HG03354 (cell line): ENCODE data around the gene UBL7.

Experiments used
- ATAC-seq: cut with Tn5 transposase; IDR thresholded peaks from one replicate; pipeline ENCODE4 v1.9.1; 2021; ENCODE audit warnings: mild to moderate bottlenecking; ENCODE audit not compliant: unreplicated experiment, poor library complexity, severe bottlenecking

The UBL7 gene

DNA sequence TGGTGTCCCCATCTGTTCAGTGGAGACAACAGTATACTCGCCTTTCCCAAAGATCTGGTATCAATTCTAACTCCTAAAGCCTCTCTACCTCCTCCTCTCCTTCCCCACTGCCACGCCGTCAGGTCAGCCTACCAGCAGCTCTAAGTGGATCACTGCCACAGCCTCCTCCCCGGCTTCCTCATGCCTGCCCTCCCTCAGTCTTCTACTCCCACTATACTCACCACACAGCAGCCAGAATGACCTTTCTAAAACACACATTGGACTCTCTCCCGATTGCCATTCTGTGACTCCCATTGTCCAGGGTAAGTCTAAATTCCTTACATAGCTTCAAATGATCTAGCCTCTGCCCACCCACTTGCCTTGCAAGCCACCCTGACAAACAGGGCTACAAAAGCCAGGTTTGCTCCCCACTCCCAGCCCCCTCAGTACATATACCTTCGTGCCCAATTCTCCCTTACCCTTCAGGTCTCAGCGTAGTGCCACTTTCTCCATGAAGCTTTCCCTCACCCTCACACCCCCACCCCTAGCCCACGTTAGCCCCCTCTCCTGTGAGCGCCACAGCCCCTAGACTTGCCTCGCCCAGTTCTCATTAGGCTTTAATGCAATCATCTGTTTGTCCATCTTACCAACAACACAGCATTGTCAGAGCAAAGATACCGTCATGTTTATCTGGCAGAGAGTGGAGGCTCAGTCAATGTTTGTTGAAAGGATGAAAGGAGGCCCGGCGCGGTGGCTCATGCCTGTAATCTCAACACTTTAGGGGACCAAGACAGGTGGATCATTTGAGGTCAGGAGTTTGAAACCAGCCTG, 17.7 kb downstream of the UBL7 start:
- no peak for ATAC-seq

DNA sequence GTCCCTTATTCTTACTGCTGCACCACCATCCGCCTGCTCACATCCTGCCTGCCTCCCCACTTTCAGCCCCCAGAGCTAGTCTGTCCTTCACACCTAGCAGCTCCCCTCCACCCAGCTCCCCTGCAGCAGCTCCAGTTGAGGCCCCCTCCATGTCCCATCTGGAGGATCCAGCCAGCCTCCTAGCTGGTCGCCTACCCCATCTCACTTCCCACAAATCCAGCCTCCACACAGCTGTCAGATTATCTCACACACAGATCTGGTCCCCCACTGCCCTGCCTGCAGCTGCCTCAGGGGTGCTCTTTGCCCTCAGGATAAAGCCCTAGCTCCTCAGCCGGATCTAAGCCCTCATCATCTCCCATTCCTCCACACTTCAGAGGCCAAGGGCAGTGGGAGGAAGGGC, 18.4 kb downstream of the UBL7 start:
- ATAC-seq: no peak

DNA sequence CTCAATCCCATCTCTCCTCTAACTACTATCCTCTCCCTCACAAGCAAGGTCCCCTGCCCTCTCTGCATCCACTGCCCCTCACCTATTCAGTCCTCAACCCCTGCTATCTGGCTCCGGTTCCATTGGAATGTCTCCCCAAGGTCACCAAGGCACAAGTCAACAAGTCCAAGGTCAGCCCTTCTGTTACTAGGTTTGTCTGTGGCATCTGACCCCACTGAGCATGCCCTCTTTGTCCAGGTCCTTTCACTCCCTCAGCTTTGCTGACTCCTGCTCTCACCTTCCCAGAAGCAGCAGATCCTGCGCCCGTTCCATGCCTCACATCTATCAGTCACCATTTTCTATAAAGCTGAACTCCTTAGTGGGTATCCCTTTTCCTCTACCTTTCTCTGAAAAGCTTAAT, 18.9 kb downstream of the UBL7 start:
- no peak for ATAC-seq

DNA sequence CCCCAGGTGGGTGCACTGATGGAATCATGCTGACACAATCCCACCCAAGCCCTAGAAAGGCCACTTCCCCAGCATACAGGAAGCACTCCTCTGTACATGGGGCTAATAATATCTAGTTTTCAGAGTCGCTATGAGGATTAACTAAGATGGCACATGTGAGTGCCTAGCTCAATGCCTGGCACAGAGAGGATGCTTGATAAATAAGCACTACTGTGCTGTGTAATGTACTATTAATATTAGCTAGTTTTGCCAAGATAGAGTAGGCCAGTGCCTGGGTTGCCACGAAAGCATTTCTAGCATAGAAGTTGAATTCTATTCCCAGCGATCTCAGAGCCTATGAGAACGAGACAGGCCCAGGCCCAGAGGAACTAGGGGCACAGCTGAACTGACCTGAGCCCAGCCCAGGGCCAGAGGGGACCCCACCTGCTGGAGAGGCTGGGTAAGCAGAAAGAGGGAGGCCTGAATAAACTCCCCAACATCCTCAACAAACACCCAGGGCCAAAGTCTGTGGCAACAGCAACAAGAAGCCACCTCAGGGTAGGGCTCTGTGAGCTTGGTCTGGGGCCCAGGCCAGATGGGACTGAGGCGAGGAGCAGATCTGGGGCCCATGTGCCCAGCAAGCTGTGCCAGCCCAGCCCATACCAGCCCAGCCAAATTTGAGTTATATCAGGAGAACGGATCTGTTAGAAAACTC, 19.6 kb downstream of the UBL7 start:
- no peak for ATAC-seq

DNA sequence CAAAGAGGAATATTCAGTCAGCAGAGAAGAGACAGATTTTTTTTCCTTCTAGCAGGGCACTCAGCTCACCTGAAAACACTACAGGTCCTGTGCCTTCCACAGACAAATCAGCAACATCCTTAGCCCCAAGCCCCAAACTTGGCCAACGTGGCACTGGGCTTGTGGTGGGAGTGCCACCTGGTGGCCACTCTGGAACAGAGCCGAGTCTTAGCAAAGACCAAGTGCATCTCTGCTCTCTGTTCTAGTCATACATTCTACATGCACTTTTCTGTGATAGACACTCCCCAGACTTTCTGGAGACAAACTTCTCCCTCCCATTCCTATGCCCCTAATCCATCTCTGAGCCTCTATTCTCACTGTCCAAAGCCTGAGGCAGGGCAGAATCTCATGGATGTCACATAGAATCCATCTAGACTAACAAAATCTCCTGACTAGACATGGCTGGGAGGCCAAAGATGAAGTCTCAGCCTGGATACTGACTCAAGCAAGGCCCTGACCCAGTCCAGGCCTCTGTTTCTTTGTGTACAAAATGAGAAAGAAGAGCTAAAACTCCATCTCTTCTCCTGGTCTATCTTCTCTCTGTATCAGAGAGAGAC, 22.1 kb downstream of the UBL7 start:
- peak; percentile 55 for ATAC-seq

DNA sequence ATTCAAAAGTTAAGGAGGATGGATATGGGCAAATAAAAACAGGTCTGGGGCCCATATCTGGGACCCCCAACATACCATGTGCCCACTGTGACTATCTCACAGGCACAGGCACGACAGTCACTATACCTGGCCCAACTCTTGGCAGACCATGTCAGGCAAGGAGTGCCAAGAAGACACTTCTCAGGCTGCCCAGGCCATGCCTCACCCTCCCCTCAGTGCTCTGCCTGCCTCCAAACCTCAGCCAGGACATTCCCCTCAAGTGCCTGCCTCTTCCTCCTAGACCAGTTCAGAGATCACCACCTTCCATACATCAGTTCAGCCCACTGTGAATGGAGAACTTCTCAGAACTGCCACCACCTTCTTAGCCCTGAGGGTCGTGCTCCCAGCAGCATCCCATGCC, 22.8 kb downstream of the UBL7 start:
- no peak for ATAC-seq

DNA sequence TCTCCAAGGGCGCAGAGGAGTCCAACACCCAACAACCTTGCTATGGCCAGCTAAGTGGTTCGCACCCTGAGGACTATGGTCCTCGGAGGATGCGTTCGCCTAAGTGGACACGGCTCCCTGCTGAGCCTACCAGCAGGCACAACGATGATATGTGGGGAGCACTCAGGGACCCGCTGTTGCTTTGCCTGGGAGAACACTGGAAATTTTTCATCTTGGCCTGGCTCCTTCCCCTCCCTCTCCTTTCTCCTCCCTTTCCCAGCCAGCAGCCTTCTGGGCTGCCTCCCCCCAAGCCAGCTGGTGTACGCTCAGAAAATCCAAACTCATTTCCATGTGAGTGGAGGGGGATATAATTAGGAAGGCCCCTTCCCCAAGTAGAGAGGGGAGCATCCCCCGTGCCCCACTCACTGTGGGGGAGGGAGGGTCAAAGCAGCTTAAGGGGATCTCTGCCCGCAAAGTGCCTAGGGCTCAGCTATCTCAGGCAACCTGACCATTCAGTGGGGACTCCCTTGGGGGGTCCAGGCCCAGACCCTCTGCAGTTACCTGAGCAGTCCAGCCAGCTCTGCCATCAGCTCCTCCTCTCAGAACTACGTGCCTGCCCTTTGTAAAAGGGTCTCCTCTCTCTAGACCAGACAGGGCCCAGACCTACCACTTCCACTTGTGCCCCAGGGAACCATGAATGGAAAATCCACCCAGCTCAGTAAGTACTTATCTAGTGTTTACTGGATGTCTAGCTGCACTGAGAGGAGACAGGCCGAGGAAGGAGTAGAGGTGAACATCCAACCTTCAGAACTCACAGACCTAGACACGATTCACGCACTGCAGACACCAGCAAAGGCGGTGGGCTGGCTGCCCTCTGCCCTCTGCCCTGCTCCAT, 26.5 kb downstream of the UBL7 start:
- ATAC-seq: no peak

DNA sequence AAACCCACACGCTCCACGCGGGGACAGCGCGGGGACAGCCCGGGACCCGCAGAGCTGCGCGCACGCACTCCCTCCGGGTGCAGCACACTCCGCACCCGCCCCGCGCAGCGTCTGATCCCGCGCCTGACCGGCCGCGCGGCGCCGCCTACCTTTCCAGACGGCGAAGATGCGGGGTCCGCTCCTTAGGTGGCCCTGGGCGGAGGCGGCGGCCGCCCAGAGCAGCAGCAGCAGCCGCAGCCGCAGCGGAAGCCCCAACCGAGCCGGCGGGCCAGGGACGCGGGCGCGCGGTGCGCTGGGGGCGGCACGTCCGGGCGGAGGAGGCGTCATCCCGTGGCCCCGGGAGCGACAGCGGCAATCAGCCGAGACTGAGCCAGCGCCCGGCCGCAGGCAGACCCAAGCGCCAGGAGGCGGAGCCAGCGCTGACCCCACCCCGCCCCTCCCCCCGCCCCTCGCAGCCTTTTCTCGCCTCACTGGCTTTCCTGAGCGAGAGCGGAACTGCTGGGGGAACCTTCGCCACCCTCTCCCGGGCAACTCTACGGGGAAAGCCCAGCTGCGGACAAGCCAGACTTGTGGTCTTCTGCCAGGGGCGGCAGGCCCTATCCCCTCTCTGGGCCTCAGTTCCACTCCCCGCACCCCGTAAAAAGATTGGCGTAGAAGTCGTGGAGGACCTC, 27.2 kb downstream of the UBL7 start, which contains the start of gene SEMA7A:
Gene SEMA7A, minus strand, starts transcription at position 367 of the 671 bp plus-strand sequence. Its CDS starts 40 bp downstream, at position 327.
- peak; percentile 72 for ATAC-seq

DNA sequence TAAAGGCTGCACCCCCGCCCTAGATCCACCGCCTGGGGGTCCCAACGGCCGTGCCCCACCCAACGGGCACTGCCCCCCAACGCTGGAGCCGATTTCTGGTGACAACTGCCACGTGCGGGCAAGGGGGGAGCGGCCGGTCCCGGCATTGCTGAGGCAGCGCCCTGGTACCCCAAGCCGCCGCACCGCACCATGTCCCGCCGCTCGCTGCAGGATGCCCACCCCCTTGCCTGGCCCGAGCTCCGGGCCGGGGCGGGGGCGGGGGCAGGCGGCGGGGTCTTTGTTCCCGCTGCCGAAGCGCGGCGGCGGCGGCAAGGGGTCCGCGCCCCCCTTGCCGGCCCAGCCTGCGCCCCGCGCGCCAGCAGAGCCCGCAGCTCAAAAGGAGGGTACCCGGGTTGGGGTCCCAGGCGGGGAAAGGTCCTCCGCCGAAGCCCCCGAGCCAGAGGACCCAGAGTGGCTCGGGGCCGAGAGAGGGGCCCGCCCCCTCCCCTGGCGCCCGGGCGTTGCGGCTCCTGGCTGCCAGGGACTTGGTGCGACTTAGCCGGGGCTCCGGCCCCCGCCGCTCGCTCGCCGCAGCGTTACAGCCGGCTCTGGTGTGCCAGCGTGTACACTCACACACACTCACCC, 27.9 kb downstream of the UBL7 start:
- ATAC-seq: peak; percentile 16

DNA sequence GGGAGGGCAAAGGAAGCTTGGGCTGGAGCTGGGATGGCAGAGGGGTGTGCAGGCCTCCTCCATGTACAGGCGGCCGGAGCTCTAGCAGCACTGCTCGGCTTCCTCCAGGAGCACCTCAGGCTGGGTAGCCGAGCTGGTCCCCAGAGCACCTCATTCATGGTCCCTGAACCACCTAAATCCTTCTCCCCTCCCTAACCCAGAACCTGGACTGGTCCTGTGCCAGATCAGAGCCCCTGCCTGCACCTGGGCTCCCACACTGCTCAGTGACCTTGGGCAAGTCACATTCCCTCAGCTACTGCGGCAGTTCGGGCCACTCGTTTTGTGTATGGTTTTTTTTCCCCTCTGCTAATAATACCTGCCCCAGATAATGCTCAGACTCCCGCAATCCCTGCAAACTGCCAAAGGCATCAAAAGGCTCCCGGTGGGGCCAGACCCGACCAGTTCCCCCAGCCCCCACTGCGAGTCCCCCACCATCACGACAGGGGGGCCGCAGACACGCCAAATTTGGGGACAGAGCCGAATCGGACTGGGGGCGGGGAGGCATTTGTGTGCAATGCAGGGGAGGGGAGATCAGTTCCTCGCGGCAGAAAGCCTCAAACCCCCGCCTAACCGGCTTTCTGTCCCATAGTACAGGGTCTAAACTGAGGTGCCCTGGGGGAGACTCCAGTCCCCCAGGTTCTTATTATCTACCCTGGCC, 28.5 kb downstream of the UBL7 start:
- ATAC-seq: no peak

DNA sequence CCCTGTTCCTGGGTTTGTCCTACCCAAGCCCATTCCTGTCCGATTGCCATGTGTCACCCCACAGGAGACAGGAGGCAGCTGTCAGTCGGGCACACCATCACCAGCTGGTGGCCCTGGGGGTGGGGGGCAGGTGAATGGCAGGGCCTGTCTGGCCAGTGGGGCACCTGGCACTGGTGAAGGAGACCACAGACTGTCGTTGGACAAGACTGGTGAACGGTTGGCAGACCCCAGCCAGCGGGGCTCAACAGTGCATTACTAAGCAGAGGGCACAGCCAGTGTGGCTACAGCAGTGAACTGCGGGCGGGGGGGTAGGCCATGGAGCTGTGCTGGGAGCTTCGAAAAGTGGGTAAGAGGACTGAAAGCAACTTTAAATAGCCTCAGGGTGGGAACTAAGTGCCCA, 29.3 kb downstream of the UBL7 start:
- no peak for ATAC-seq

DNA sequence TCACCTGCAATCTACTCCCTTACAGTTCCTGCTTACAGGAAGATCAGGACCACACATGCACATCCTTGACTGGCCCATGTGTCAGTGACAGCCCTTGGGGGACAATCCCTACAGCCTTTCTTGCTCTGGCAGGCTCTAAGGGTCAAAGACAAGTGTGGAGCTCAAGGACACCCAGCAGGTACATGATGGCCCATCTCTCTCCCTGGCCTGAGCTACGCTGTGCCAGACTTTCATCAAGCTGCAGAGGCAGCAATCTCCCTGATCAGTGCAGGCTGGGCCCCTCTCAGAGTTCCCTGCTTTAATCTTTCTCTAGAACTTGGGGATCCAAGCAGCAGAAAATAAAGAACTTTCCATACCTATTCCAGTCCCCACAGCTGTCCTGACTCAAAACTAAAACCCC, 29.8 kb downstream of the UBL7 start:
- ATAC-seq: no peak

DNA sequence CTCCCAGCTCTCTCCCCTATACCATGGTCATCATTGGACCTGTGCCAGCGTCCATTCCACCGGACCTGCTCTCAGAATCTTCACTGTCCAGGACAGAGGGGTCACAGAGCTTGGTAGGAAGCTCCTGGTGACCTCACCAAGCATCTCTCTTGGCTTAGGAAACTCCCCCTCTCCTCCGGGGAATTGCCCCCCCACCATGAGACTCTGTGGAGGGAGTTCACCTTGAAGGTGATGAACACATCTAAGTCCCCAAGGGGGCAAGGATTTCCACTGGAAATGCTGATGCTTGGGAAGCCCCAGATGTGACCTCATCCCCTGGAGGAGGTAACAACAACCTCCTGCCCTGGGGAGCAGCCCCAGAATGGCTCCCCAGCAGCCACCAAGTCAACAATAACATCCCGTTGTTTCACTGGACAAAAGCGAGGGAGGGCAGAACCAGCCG, 30.4 kb downstream of the UBL7 start:
- ATAC-seq: no peak

DNA sequence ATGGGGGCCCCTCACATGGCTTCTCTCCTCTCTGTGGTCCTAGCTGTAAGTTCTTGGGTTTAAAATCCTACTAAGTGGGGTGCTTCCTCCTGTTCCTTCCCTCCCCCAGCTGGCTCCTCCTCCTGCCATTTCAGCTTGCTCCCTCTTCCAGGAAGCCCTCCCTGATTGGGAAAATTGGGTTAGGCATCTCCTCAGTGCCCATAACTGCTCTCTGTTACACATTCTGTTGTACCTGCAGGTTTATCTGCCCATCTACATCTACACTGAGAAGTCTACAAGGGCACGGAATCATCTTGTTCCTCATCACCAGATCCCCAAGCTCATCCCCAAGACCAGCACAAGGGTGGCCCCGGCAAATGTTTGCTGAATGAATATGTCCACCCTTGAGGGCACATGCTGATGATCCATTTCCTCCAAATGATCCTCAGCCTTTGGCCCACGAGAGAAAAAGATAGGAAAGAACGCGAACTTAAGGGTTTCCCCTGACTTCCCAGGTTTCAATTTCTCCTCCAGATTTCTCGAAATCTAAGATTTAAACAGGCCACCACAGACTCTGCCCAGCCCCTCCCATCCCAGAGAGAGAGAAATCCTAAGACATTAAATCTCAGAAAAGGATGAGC, 31.1 kb downstream of the UBL7 start:
- ATAC-seq: no peak

DNA sequence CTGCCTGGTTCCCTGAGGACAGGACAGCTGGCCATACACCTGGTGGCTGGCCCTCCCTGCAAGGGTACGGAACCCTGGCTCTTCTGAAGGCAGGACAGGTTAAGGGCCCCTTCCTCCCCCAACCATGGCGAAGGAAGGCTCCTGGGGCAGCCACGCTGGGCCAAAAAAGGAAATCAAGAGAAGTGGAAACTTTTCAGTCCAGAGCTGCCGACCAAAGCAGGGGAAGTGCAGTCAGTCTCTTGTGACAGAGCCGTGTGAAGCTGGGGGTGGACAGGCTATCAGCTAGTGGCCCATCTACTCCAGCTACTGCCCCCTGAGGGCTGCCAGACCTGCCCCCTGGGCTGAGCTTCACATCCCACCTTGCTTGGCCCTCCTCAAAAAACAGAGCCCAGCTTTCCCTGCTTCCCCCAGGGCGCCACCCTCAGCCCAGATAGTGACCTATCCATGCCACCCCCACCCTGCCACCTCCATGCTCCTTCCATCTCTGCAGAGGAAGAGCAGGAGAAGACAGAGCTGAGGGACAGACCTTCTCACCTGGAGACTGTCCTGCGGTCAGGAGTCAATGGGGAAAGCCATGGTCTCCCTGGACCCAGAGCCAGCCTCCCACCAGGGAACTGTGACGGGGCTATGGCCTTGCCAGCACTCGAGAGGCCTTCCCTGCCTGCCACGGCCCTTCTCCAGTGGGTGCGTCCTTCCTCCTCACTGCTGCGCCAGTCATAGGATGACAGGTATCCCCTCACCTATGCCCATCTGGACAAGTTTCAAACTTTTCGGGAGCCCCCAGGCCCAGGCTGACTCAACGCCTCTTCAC, 31.8 kb downstream of the UBL7 start:
- ATAC-seq: no peak

DNA sequence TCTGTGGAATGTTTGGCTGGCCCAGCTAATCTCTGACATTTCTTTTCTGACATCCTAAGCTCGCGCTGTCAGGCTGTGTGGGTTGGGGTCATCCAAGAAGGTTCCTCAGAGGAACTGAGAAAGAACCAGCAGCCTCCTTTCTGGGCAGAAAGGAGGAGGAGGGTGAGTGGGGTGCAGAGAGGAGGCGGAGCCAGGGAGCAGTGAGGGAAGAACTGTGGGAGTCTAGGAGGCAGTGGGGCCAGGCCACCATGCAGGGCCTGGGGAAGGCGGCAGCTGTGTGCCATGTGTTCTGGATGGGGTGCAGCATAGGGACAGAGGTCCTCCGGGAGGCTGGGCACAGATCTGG, 32.5 kb downstream of the UBL7 start:
- ATAC-seq: no peak
